GM19328 (cell line): ENCODE measurements around the gene OOSP1.
"Not testable (repeated sequence)": the region's sequence is repeated elsewhere in the genome, so short reads cannot be mapped to it uniquely, and the experiment has no call there.

Experiments
- ATAC-seq: cut with Tn5 transposase; IDR thresholded peaks from one replicate; pipeline ENCODE4 v1.9.1; 2021; ENCODE audit warnings: mild to moderate bottlenecking, moderate library complexity; ENCODE audit not compliant: unreplicated experiment

Gene OOSP1

GRCh38 chr11:59960502-59961381 is 22.5 kb downstream of the OOSP1 start:
- ATAC-seq: no peak

DNA sequence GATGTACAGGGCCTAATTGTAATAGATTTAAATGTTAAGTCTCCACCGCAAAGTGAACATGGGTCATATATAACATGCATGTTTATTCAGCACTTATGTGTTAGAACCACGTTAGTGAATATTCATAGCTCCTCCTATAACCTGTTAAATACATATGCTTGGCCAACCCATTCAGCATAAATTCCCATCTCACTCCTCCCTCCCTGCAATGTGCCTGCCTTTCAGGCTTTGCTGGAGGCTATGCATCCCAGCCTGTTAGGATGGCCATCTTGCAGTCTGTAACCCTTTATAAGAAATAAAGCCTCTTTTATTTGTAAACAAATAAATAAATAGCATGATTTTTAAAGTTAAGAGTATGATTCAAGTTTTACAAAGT is 23.9 kb downstream of the OOSP1 start:
- ATAC-seq: no peak

GRCh38 chr11:59963733-59964132 is 25.5 kb downstream of the OOSP1 start, which contains the start of gene OOSP4A:
TSS of gene OOSP4A (plus strand) at chr11:59964033. CDS start at chr11:59964033, 0 bp downstream.
- no peak for ATAC-seq

DNA sequence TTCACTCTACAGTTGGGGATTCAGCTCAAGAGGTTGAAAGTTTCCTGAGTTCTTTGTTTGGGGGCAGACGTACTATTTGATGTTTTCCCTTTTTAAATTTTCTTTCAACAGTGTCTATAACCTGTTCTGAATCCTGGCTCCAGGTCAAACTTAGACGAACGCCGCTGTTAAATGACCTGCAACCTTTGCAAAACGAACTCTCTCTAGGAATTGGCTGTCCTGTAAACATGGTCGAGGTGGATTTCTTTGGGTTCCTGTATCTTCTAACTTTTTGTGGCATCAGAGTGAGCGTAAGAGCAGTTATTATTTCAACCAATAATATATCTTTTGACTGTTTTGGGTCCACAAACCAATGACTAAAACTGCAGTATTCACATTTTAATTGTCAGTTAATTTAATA is 27.2 kb downstream of the OOSP1 start:
- ATAC-seq: no peak

- ATAC-seq: no peak
Measured at GRCh38 chr11:59966201-59966600, 28.0 kb downstream of the OOSP1 start.

DNA sequence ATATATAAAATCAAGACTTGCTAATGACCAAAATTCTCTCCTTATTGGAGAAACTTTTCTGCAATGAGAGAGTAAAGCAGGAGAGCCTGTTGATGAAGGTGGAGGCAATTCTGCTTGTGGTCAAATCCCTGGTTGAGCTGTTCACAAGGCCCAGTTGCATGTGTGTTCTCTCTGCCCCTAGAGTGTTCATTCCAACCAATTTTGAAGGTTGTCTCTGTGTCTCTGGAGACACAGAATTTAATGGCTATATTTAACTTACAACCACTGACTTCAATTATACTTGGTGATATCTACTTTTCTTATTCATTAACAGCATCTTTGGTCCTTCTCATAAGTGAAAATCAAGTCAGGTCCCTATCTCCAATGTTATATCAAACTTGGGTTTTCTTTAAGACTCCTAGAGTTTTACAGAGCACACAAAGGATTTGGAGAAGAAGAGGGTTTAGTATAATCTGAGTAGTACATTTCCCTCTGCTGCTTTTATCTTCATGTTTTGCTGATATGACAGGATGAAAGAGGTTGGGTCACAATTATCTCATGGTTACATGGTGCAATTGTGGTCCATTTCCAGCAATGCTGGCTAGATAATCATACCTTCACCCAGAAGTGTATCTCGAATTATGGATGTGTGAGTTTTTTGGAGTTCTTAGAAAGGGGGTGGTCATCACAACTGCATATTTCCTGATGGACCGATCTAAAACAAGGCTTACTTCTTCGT is 29.6 kb downstream of the OOSP1 start:
- ATAC-seq: no peak

DNA sequence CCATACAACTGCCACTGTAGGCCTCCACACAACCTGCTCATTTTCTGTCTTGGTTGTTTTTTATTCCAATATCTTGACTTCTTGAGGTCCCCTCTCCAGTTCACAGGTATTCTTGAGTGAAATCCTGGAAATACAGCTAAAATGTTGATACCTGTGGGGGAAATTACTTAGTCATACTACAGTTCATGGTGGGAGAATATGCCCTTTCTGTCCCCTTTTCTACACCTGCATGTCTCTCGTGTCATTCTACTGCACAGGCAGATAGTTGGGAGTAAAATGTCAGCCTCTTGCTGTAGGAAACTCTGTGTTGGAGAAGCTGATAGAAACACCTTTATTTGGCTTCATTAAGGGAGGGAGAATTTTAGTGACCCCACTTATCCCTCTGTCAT is 30.2 kb downstream of the OOSP1 start:
- no peak for ATAC-seq

DNA sequence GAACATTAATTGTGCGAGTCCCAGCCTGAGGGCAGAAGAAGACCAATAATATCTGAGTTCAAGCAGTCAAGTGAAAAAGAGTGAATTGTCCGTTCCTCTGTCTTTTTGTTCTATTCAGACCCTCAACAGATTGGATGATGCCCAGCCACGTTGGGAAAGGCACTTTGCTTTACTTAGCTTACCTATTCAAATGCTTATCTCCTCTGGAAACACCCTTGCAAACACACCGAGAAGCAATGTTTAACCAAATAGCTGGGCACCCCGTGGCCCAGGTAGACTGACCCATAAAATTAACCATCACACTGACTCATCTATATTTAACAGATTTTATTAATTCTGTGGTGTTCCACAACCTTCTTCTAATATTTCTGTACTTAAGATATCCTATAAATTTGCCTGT is 34.9 kb downstream of the OOSP1 start:
- no peak for ATAC-seq

DNA sequence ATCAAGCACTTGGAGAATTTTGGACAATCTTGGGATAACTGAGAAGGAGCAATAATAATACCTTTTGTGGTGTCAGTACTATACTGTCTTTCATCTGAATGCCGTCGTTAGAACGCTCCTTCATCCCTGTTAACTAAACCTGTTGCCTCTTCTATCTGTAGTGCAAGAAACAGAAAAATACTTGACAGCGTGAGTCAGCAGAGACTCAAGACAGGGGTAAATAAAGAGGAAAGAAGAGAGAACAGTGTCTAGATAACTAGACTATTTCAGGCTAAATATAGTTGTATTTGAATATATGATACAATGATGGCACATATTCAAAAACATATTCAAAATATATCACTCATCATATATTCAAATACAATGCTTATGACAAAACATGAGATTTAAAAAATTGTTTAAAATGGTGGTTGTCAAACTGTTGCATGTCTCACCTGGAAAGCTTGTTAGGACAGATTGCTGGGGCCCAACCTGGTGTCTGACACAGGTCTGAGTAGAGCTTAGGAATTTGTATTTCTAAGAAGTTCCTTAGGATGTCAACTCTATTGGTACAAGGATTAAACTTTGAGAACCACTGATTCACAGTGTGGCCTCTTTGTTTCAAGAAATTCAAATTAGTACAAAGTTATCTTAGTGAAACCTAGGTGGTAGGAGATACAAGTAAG is 43.0 kb downstream of the OOSP1 start:
- ATAC-seq: no peak

GRCh38 chr11:59982037-59982436 is 43.8 kb downstream of the OOSP1 start:
- ATAC-seq: not testable (repeated sequence)

GRCh38 chr11:59983212-59983611 is 45.0 kb downstream of the OOSP1 start:
- ATAC-seq: no peak

GRCh38 chr11:59984368-59984767 is 46.1 kb downstream of the OOSP1 start:
- no peak for ATAC-seq

DNA sequence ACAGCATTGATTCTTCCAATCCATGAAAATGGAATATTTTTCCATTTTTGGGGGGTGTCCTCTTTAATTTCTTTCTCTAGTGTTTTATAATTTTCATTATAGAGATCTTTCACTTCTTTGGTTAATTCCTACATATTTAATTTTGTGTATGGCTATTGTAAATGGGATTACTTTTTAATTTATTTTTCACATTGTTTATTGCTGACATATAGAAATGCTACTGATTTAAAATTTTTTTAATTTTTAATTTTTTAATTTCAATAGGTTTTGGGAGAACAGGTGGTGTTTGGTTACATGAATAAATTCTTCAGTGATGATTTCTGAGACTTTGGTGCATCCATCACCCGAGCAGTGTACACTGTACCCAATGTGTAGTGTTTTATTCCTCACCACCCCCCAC is 52.2 kb downstream of the OOSP1 start:
- no peak for ATAC-seq

- ATAC-seq: no peak
Measured at GRCh38 chr11:59992425-59992824, 54.2 kb downstream of the OOSP1 start.

DNA sequence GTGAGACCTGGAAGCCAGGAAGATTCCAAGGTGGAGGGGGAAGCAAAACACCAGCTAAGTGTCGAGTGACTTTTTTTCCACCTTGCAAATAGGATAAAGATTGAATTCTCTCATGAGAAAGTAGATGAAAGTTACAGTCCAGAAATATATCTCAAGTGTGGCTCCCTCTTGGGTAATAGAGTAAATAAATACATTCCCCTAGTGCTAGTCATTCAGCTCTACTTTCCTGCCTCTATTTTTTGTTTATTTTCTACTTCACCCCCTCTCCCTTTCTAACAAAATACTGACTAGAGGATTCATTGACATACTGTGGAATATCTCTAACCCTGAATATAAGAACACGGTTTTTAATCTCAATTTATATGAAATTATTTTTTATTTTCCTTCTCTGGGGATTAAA is 59.6 kb downstream of the OOSP1 start:
- ATAC-seq: no peak

DNA sequence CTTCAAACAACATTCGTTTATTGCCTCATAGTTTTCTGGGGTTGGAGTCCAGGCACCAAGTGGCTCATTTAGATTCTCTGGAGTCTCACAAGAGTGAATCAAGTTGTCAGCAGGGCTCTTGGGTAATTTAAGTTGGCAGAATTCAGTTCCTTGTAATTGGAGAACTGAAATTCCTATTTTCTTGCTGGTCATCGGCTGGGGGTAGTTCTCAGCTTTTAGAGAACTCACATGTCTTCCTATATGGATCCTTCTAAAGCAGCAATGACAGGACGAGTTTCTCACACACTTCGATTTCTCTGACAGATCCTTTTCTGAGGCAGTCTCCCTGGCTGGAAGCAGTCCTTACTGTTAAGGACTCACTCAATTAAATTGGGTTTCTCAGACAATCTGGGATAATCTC is 61.5 kb downstream of the OOSP1 start:
- ATAC-seq: no peak

DNA sequence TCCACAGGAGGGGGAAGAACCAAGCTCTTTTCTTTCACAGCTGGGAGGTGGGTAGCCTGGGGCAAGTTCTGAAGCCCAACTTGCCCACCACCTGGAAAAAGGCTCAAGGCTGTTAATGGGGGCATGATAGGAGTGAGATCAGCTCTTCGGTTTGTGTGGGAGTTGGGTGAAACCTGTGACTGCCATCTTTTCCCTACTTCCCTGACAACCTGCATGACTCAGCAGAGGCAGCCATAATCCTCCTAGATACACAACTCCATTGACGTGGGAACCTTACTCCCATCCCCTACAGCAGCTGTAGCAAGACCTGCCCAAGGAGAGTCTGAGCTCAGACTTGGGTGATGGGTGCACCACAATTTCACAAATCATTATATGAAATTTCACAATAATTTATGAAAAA is 65.5 kb downstream of the OOSP1 start:
- no peak for ATAC-seq

- no peak for ATAC-seq
Measured at GRCh38 chr11:60005360-60005759, 67.1 kb downstream of the OOSP1 start.
